GM11168 (cell line): ENCODE data around the gene CIAO1.
"Not testable (repeated sequence)": the region's sequence is repeated elsewhere in the genome, so short reads cannot be mapped to it uniquely, and the experiment has no call there.

ENCODE experiments used
- in situ Hi-C: fragments of 300-500 bp; cut with MboI; formaldehyde crosslinking; loops from one replicate; pipeline ENCODE4 v1.12.0; 2022; ENCODE audit warnings: low sequenced_read_pairs; ENCODE audit not compliant: unreplicated experiment

The CIAO1 gene

GRCh38 chr2:96248624-96249023 is 17.4 kb upstream of the CIAO1 start:
- in situ Hi-C loops, result no loop called here

- in situ Hi-C loops, result no loop called here
These were observed 16.4 kb upstream of the CIAO1 start for GRCh38 chr2:96249654-96250053.

GRCh38 chr2:96250188-96250587 is 15.8 kb upstream of the CIAO1 start:
- in situ Hi-C loops, result no loop called here

- in situ Hi-C loops, result no loop called here
These were observed 14.2 kb upstream of the CIAO1 start for GRCh38 chr2:96251721-96252292.

GRCh38 chr2:96252526-96252925 is 13.5 kb upstream of the CIAO1 start:
- in situ Hi-C loops, result no loop called here

GRCh38 chr2:96253006-96253405 is 13.0 kb upstream of the CIAO1 start:
- in situ Hi-C loops, result no loop called here

GRCh38 chr2:96254571-96254970 is 11.5 kb upstream of the CIAO1 start:
- in situ Hi-C loops, result no loop called here

GRCh38 chr2:96256611-96257113 is 9.4 kb upstream of the CIAO1 start:
- in situ Hi-C loops, result no loop called here

GRCh38 chr2:96257744-96258143 is 8.3 kb upstream of the CIAO1 start:
- in situ Hi-C loops, result not testable (repeated sequence)

- in situ Hi-C loops, result no loop called here
These were observed 7.6 kb upstream of the CIAO1 start for GRCh38 chr2:96258166-96259022.

- in situ Hi-C loops, result no loop called here
These were observed 6.5 kb upstream of the CIAO1 start for GRCh38 chr2:96259497-96259921.

GRCh38 chr2:96260387-96261260 is 5.4 kb upstream of the CIAO1 start:
- in situ Hi-C loops, result no loop called here

- in situ Hi-C loops, result no loop called here
These were observed 4.6 kb upstream of the CIAO1 start for GRCh38 chr2:96261328-96262003.

GRCh38 chr2:96262306-96262705 is 3.7 kb upstream of the CIAO1 start:
- in situ Hi-C loops, result no loop called here

GRCh38 chr2:96264086-96264485 is 1.9 kb upstream of the CIAO1 start:
- in situ Hi-C loops, result no loop called here

GRCh38 chr2:96264656-96265348 is 1.2 kb upstream of the CIAO1 start:
- in situ Hi-C loops, result no loop called here

- in situ Hi-C loops, result no loop called here
These were observed 631 bp upstream of the CIAO1 start for GRCh38 chr2:96265349-96265839.

GRCh38 chr2:96267159-96267971 is 1.3 kb downstream of the CIAO1 start:
- in situ Hi-C loops, result no loop called here

- in situ Hi-C loops, result no loop called here
These were observed 6.0 kb downstream of the CIAO1 start for GRCh38 chr2:96271995-96272394.
